Upper lobe of right lung (tissue), 1 donor: ENCODE measurements around the gene CCSAP. TPM values are rescaled to one million over a fixed set of nuclear protein-coding genes. Genes with fewer than 3 reads are reported as not detected.

Experiments used
- ATAC-seq: fragments of 200-7000 bp; cut with Tn5 transposase; one replicate; pipeline ENCODE4 v1.9.1; 2020; ENCODE audit warnings: mild to moderate bottlenecking, moderate library complexity
- DNase-seq: peaks from one replicate; pipeline ENCODE4 v3.0.0-alpha.2; 2020
- H3K27ac ChIP-seq: fragments of 200-600 bp; one replicate; pipeline ENCODE4 v1.8.0; 2022
- H3K27me3 ChIP-seq: fragments of 200-600 bp; one replicate; pipeline ENCODE4 v1.8.0; 2022; ENCODE audit warnings: mild to moderate bottlenecking
- H3K36me3 ChIP-seq: fragments of 200-600 bp; one replicate; pipeline ENCODE4 v1.8.0; 2022
- H3K4me1 ChIP-seq: fragments of 200-600 bp; one replicate; pipeline ENCODE4 v1.8.0; 2022
- H3K4me3 ChIP-seq: fragments of 200-600 bp; one replicate; pipeline ENCODE4 v1.8.0; 2022; ENCODE audit warnings: mild to moderate bottlenecking
- H3K9me3 ChIP-seq: fragments of 200-600 bp; one replicate; pipeline ENCODE4 v1.8.0; 2022
- intact Hi-C: fragments of 100-400 bp; cut with DNase I; formaldehyde crosslinking; loops from one replicate; pipeline ENCODE4 v1.11.0; 2022
- total RNA-seq: library from RNA; stranded (reverse); fragmentation: NEBNext Ultra II Directional; extraction: Animal tissue kit (Norgen Biotek cat#: 25700); gene quantifications from one replicate; pipeline ENCODE4 v1.2.1, GENCODE V29; 2021
- TF ChIP-seq, protein P1 (sequence below): fragments of 200-600 bp; IDR thresholded peaks from one replicate; pipeline ENCODE4 v1.8.0; 2022; ENCODE audit warnings: antibody characterized with exemption
- donor health status: DM: no; HTN: yes; CAD: no; lungs with severe emphysema.

The CCSAP gene
- total RNA-seq, 1 donor from 2014 or later = 9.1 TPM

DNA sequence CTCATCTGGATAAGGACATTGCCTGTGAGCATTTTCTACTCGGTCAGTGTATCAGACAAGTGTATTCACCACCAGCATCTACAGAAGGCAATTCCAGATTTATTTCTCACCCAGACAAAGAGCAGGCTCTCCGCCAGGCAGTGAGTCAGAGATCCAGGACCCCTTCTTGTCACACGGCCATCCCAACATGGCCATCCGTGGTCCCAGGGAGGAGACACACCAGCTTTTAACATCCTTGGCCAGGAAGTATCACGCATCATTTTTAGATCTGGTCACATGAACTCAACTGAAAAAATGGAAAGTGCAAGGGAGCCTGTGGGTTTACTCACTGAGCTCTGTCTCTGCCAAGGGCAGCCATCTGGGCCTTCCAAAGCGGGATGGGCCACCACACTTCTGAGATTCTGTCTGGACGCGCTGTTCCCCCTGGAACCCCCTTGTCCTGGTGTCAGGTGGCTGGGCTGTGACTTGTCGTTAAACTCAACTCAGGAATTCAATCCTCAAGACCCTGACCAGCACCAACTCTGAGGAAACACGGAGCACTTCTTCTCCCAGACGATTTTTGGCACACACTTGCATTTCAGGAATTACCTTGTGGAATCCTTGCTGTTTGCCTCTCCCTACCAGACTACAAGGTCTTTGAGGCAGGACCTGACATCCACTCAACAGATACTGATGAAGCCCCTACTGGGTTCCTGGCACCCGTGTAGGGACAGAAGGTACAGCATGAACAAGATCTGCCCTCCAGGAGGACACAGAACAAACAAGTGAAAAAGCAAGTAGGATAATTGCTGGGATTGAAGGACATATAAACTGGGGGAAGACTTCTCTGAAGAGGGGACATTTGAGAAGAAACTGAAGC, 21.6 kb upstream of the CCSAP start:
- no peak for DNase-seq
- no peak overlapping the region for H3K4me3 ChIP-seq
- H3K27ac ChIP-seq = no peak overlapping the region
- intact Hi-C loops = no loop called here
- TF ChIP-seq, protein P1, sequence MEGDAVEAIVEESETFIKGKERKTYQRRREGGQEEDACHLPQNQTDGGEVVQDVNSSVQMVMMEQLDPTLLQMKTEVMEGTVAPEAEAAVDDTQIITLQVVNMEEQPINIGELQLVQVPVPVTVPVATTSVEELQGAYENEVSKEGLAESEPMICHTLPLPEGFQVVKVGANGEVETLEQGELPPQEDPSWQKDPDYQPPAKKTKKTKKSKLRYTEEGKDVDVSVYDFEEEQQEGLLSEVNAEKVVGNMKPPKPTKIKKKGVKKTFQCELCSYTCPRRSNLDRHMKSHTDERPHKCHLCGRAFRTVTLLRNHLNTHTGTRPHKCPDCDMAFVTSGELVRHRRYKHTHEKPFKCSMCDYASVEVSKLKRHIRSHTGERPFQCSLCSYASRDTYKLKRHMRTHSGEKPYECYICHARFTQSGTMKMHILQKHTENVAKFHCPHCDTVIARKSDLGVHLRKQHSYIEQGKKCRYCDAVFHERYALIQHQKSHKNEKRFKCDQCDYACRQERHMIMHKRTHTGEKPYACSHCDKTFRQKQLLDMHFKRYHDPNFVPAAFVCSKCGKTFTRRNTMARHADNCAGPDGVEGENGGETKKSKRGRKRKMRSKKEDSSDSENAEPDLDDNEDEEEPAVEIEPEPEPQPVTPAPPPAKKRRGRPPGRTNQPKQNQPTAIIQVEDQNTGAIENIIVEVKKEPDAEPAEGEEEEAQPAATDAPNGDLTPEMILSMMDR = no peak
- peaks cover 25% of the 10 kb centered on the region for H3K27me3 ChIP-seq
- no peaks in the 10 kb centered on the region for H3K36me3 ChIP-seq
- H3K4me1 ChIP-seq = no peaks in the 10 kb centered on the region
- H3K9me3 ChIP-seq = no peaks in the 10 kb centered on the region
- ATAC-seq = no peak

- TF ChIP-seq, protein P1 = no peak
- Histone ChIP-seq H3K4me1 (no peaks in the 10 kb centered on the region), H3K27ac (no peak overlapping the region), H3K9me3 (no peaks in the 10 kb centered on the region), H3K27me3 (peaks cover 25% of the 10 kb centered on the region), H3K4me3 (no peak overlapping the region), H3K36me3 (no peaks in the 10 kb centered on the region)
- ATAC-seq (no peak), DNase-seq (no peak)
- intact Hi-C loops = no loop called here
Observed at GRCh38 chr1:229363723-229364122, 20.9 kb upstream of the CCSAP start.

DNA sequence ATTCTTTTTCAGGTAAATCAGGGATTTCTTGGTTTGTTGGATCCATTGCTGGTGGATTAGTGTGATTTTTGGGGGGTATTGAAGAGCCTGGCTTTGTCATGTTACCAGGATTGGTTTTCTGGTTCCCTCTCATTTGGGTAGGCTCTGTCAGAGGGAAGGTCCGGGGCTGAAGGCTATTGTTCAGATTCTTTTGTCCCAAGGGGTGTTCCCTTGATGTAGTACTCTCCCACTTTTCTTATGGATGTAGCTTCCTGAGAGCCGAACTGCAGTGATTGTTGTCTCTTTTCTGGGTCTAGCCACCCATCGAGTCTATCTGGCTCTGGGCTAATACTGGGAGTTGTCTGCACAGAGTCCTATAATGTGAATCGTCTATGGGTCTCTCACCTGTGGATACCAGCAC, 17.6 kb upstream of the CCSAP start:
- ATAC-seq (no peak), DNase-seq (no peak)
- Histone ChIP-seq H3K4me1 (no peaks in the 10 kb centered on the region), H3K4me3 (no peak overlapping the region), H3K27ac (no peak overlapping the region), H3K9me3 (no peaks in the 10 kb centered on the region), H3K36me3 (no peaks in the 10 kb centered on the region), H3K27me3 (peaks cover 25% of the 10 kb centered on the region)
- TF ChIP-seq, protein P1 = no peak
- intact Hi-C loops = no loop called here

GRCh38 chr1:229355661-229356060, 12.8 kb upstream of the CCSAP start:
- intact Hi-C loops = no loop called here
- Histone ChIP-seq H3K4me1 (no peaks in the 10 kb centered on the region), H3K9me3 (peaks cover 5% of the 10 kb centered on the region), H3K27ac (no peak overlapping the region), H3K36me3 (no peaks in the 10 kb centered on the region), H3K4me3 (no peak overlapping the region), H3K27me3 (peaks cover 6% of the 10 kb centered on the region)
- no peak for DNase-seq
- TF ChIP-seq, protein P1 = no peak
- ATAC-seq = no peak

DNA sequence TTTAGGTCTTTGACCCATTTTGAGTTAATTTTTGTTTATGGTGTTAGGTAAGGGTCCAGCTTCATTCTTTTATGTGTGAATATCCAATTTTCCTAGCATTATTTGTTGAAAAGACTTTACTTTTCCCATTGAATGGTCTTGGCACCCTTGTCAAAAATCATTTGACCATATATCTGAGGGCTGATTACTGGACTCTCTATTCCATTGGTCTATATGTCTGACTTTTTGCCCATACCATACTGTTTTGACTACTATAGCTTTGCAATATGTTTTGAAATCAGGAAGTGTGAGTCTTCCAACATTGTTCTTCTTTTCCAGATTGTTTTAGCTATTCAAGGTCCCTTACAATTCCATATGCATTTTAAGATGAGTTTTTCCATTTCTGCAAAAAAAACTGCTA, 11.4 kb upstream of the CCSAP start:
- no peak overlapping the region for H3K4me3 ChIP-seq
- intact Hi-C loops = no loop called here
- ATAC-seq (no peak), DNase-seq (no peak)
- no peaks in the 10 kb centered on the region for H3K4me1 ChIP-seq
- TF ChIP-seq, protein P1 = no peak
- no peaks in the 10 kb centered on the region for H3K27me3 ChIP-seq
- no peak overlapping the region for H3K27ac ChIP-seq
- H3K9me3 ChIP-seq = peaks cover 5% of the 10 kb centered on the region
- H3K36me3 ChIP-seq = no peaks in the 10 kb centered on the region
